A549 (cell line): ENCODE data around the gene ITGA8. TPM values are rescaled to one million over a fixed set of nuclear protein-coding genes. Genes with fewer than 3 reads are reported as not detected.

Experiments used
- ATAC-seq, 2 experiments: fragments of 200-7000 bp in 1 of 2; fragments of >200 bp in 1 of 2; cut with Nextera tagmentation in 1 of 2; cut with Tn5 transposase in 1 of 2; 3 replicates each; pipeline versions ENCODE4 v1.8.0 to v1.9.1; 2018 to 2020; ENCODE audit warnings: mild to moderate bottlenecking in 1 of 2, moderate library complexity in 1 of 2
- CTCF ChIA-PET: fragments of 300-600 bp; sonication (Branson Sonifier 250); formaldehyde crosslinking; extraction: SDS; loops from one replicate; lab custom pipeline; 2021; ENCODE audit warnings: antibody characterized with exemption, inconsistent platforms; lab: Yijun Ruan, JAX
- POLR2A ChIA-PET: fragments of 350-600 bp; formaldehyde crosslinking; extraction: SDS; loops from one replicate; lab custom pipeline; 2021; ENCODE audit warnings: antibody characterized with exemption, inconsistent platforms; lab: Yijun Ruan, JAX
- DNase-seq, 2 experiments: peaks; one replicate each; pipeline versions ENCODE4 v3.0.0 to v3.0.0-alpha.2; 2011 to 2016; ENCODE audit warnings: low read depth in 1 of 2, low spot score in 1 of 2
- FAIRE-seq: peaks from 2 replicates; lab custom pipeline; 2011; peaks lifted over from hg19 to GRCh38; lab: Jason Lieb, UNC
- H3K27ac ChIP-seq, 2 experiments: fragments of >200 bp; sonication (Bioruptor Twin); formaldehyde crosslinking; 3 replicates each; pipeline ENCODE4 v1.5.1; 2016 to 2017
- H3K4me1 ChIP-seq: fragments of >200 bp; sonication (Bioruptor Twin); formaldehyde crosslinking; 3 replicates; pipeline ENCODE4 v1.6.1; 2016
- H3K4me2 ChIP-seq: fragments of >200 bp; sonication (Bioruptor Twin); formaldehyde crosslinking; 3 replicates; pipeline ENCODE4 v1.6.1; 2016
- H3K4me3 ChIP-seq: fragments of >200 bp; sonication (Bioruptor Twin); formaldehyde crosslinking; 3 replicates; pipeline ENCODE4 v1.5.1; 2016
- H3K9me3 ChIP-seq: fragments of >200 bp; sonication (Bioruptor Twin); formaldehyde crosslinking; 3 replicates; pipeline ENCODE4 v1.6.1; 2016
- ATOH8 ChIP-seq: fragments of 250-450 bp; sonication (Bioruptor Pico); IDR thresholded peaks from 2 replicates; pipeline ENCODE4 v1.5.0; 2020; ENCODE audit warnings: low read depth, mild to moderate bottlenecking, moderate library complexity
- CBX8 ChIP-seq: fragments of 200-600 bp; sonication (generic); IDR thresholded peaks from 2 replicates; pipeline ENCODE4 v1.6.1; 2016
- CHD4 ChIP-seq: fragments of 200-600 bp; sonication (generic); IDR thresholded peaks from 2 replicates; pipeline ENCODE4 v1.6.1; 2016; ENCODE audit warnings: antibody characterized with exemption, mild to moderate bottlenecking, borderline replicate concordance
- EP300 ChIP-seq, 2 experiments: fragments of >200 bp; sonication (Bioruptor Twin); formaldehyde crosslinking; IDR thresholded peaks; 2 replicates in 1 of 2; 3 replicates in 1 of 2; pipeline ENCODE4 v1.6.1; 2016 to 2017
- HOXB13 ChIP-seq: fragments of 250-450 bp; sonication (Bioruptor Pico); IDR thresholded peaks from 2 replicates; pipeline ENCODE4 v1.5.0; 2020; ENCODE audit warnings: low read depth, mild to moderate bottlenecking, moderate library complexity
- MAX ChIP-seq: IDR thresholded peaks from 2 replicates; pipeline ENCODE4 v1.6.1; 2012
- MAZ ChIP-seq: fragments of 150-350 bp; IDR thresholded peaks from 2 replicates; pipeline ENCODE4 v1.6.1; 2014; ENCODE audit warnings: antibody characterized with exemption, low read depth, low read length, borderline replicate concordance
- NFE2L2 ChIP-seq: fragments of 150-350 bp; conservative IDR thresholded peaks from 2 replicates; pipeline ENCODE4 v1.6.1; 2014; ENCODE audit warnings: low read length
- NPAS2 ChIP-seq: fragments of 250-450 bp; sonication (Bioruptor Pico); IDR thresholded peaks from 2 replicates; pipeline ENCODE4 v1.8.0; 2022; ENCODE audit warnings: mild to moderate bottlenecking, moderate library complexity, borderline replicate concordance
- RARB ChIP-seq: fragments of 250-450 bp; sonication (Bioruptor Pico); IDR thresholded peaks from 2 replicates; pipeline ENCODE4 v1.8.0; 2021; ENCODE audit warnings: mild to moderate bottlenecking, moderate library complexity
- RCOR1 ChIP-seq: fragments of 150-350 bp; IDR thresholded peaks from 2 replicates; pipeline ENCODE4 v1.6.1; 2014; ENCODE audit warnings: antibody characterized with exemption, low read length, low read depth
- REST ChIP-seq: fragments of 200-600 bp; sonication (generic); IDR thresholded peaks from 2 replicates; pipeline ENCODE4 v1.6.1; 2016; ENCODE audit warnings: antibody characterized with exemption, mild to moderate bottlenecking, moderate library complexity
- RFX5 ChIP-seq: fragments of 450-650 bp; IDR thresholded peaks from 2 replicates; pipeline ENCODE4 v1.7.1; 2014; ENCODE audit warnings: antibody characterized with exemption, mild to moderate bottlenecking, moderate library complexity
- RNF2 ChIP-seq: fragments of 200-600 bp; sonication (generic); IDR thresholded peaks from 2 replicates; pipeline ENCODE4 v1.6.1; 2016; ENCODE audit warnings: low read depth, mild to moderate bottlenecking, antibody characterized with exemption, moderate library complexity, borderline replicate concordance
- SMC3 ChIP-seq: fragments of >200 bp; sonication (Bioruptor Twin); formaldehyde crosslinking; IDR thresholded peaks from 3 replicates; pipeline ENCODE4 v1.6.1; 2018; ENCODE audit warnings: inconsistent platforms
- ZC3H11A ChIP-seq: fragments of 450-650 bp; IDR thresholded peaks from 2 replicates; pipeline ENCODE4 v1.6.1; 2014; ENCODE audit warnings: antibody characterized with exemption, mild to moderate bottlenecking
- ZFP36 ChIP-seq: fragments of 450-650 bp; IDR thresholded peaks from 2 replicates; pipeline ENCODE4 v1.6.1; 2014; ENCODE audit warnings: borderline replicate concordance; ENCODE audit not compliant: partially characterized antibody
- ZNF302 ChIP-seq: fragments of 250-450 bp; sonication (Bioruptor Pico); IDR thresholded peaks from 2 replicates; pipeline ENCODE4 v1.9.0; 2021; ENCODE audit warnings: inconsistent platforms, mild to moderate bottlenecking, moderate library complexity
- ZSCAN20 ChIP-seq: fragments of 250-450 bp; sonication (Bioruptor Pico); IDR thresholded peaks from 2 replicates; pipeline ENCODE4 v1.8.0; 2022; ENCODE audit warnings: mild to moderate bottlenecking, moderate library complexity
- WGBS: methylation state at CpG from one replicate; pipeline ENCODE4 v1.1.6; 2017; ENCODE audit errors: missing lambda C conversion rate; 5-methylcytosine and 5-hydroxymethylcytosine counted together
- polyA plus RNA-seq, 4 experiments: library from polyadenylated mRNA; depleted of rRNA in 3 of 4; stranded (reverse); fragments of >200 nt; fragmentation: RNase III in 1 of 4; extraction: RNeasy Plus Mini Kit Qiagen cat#74134 plus additional on column Dnase treatment in 1 of 4; gene quantifications; 2 replicates in 3 of 4; 3 replicates in 1 of 4; pipeline ENCODE4 v1.2.3, GENCODE V29; 2011 to 2017

ITGA8 gene
- polyA plus RNA-seq, 2 of the 4 experiments (the other 2 are of a cell fraction), result 0.12 TPM; not detected in 1

- no peak for ATAC-seq
- Histone ChIP-seq H3K27ac (no peak overlapping the region), H3K4me1 (no peaks in the 10 kb centered on the region), H3K4me2 (no peak overlapping the region), H3K9me3 (no peaks in the 10 kb centered on the region), H3K4me3 (no peak overlapping the region)
- 11% methylated on average over 6 of the region's 6 CpGs for WGBS
- POLR2A ChIA-PET, result no interaction called here
- no peak for DNase-seq
- CTCF ChIA-PET, result interaction anchor here (1.7 kb wide), 1 partner anchor 197 kb away, joined by 5 read pairs; no protein-coding TSS in a partner anchor
- no peak for FAIRE-seq
- TF ChIP-seq CBX8 (no peak), RARB (CRISPR knock-in tag) (no peak), MAX (no peak), EP300 (IDR thresholded peaks at IDR 0.05) (no peak), MAZ (no peak), ZC3H11A (no peak), NFE2L2 (no peak), RFX5 (no peak), RCOR1 (no peak), ZSCAN20 (no peak)
These were observed 95.1 kb downstream of the ITGA8 start for GRCh38 chr10:15624401-15625196.

- DNase-seq, result no peak
- no peak for ATAC-seq
- no peaks in the 10 kb centered on the region for H3K4me1 ChIP-seq
These were observed 98.7 kb downstream of the ITGA8 start for GRCh38 chr10:15620836-15621515.

GRCh38 chr10:15620337-15620736 is 99.4 kb downstream of the ITGA8 start:
- TF ChIP-seq RCOR1 (no peak), REST (no peak), RNF2 (no peak), RARB (CRISPR knock-in tag) (no peak), ZFP36 (no peak), ZNF302 (CRISPR knock-in tag) (no peak), ATOH8 (CRISPR knock-in tag) (no peak), CHD4 (no peak), SMC3 (no peak), HOXB13 (CRISPR knock-in tag) (no peak), ZSCAN20 (no peak)
- Histone ChIP-seq H3K4me2 (no peak overlapping the region), H3K9me3 (no peaks in the 10 kb centered on the region), H3K27ac (no peak overlapping the region), H3K4me3 (no peak overlapping the region), H3K4me1 (no peaks in the 10 kb centered on the region)
- ChIA-PET POLR2A (no interaction called here), CTCF (no interaction called here)
- WGBS, result 10% methylated on average over 5 of the region's 5 CpGs
- DNase-seq, result no peak
- no peak for FAIRE-seq
- no peak for ATAC-seq

More at GRCh38 chr10:15620836-15621515, 98.7 kb downstream of the ITGA8 start:
- Histone ChIP-seq H3K4me3 (no peak overlapping the region), H3K27ac (no peak overlapping the region), H3K9me3 (no peaks in the 10 kb centered on the region), H3K4me2 (no peak overlapping the region)
- WGBS, result 5% methylated on average over 3 of the region's 3 CpGs
- no peak for FAIRE-seq
- ChIA-PET POLR2A (no interaction called here), CTCF (no interaction called here)
- TF ChIP-seq RNF2, result peak; percentile 73; the same call in 1 of the 2 replicates
- TF ChIP-seq NPAS2 (CRISPR knock-in tag), result no peak
